NK-92 (cell line): ENCODE data around the gene ZNF181.
"Not testable (repeated sequence)": the region's sequence is repeated elsewhere in the genome, so short reads cannot be mapped to it uniquely, and the experiment has no call there.

Source experiments
- DNase-seq: peaks from one replicate; lab custom pipeline; 2025; ENCODE audit not compliant: unreplicated experiment; lab: John Stamatoyannopoulos, UW

Gene ZNF181

GRCh38 chr19:34733746-34734536 is at the start of gene ZNF181:
Gene ZNF181 (plus strand): TSS chr19:34734243. CDS start chr19:34735038, 795 bp downstream.
- no peak for DNase-seq

- DNase-seq, result not testable (repeated sequence)
These were observed 48.8 kb upstream of the ZNF181 start for GRCh38 chr19:34685266-34685665.

GRCh38 chr19:34686455-34686854 is 47.6 kb upstream of the ZNF181 start:
- no peak for DNase-seq

- DNase-seq, result no peak
These were observed 46.7 kb upstream of the ZNF181 start for GRCh38 chr19:34687348-34687747.

- no peak for DNase-seq
These were observed 45.5 kb upstream of the ZNF181 start for GRCh38 chr19:34688592-34688991.

- no peak for DNase-seq
These were observed 43.7 kb upstream of the ZNF181 start for GRCh38 chr19:34690372-34690771.

- no peak for DNase-seq
These were observed 41.5 kb upstream of the ZNF181 start for GRCh38 chr19:34692549-34692948.

- DNase-seq, result no peak
These were observed 26.4 kb upstream of the ZNF181 start for GRCh38 chr19:34707661-34708060.

GRCh38 chr19:34711890-34712289 is 22.2 kb upstream of the ZNF181 start:
- DNase-seq, result no peak

- DNase-seq, result no peak
These were observed 21.4 kb upstream of the ZNF181 start for GRCh38 chr19:34712395-34713261.

- DNase-seq, result no peak
These were observed 20.8 kb upstream of the ZNF181 start for GRCh38 chr19:34713262-34713637.

- DNase-seq, result no peak
These were observed 18.7 kb upstream of the ZNF181 start for GRCh38 chr19:34715357-34715756.

- DNase-seq, result no peak
These were observed 11.7 kb upstream of the ZNF181 start for GRCh38 chr19:34722353-34722752.

- DNase-seq, result no peak
These were observed 8.6 kb upstream of the ZNF181 start for GRCh38 chr19:34725400-34725799.

- DNase-seq, result no peak
These were observed 2.8 kb upstream of the ZNF181 start for GRCh38 chr19:34731019-34731829.

GRCh38 chr19:34731964-34732363 is 2.1 kb upstream of the ZNF181 start:
- DNase-seq, result no peak

- DNase-seq, result no peak
These were observed 1.3 kb upstream of the ZNF181 start for GRCh38 chr19:34732612-34733211.

GRCh38 chr19:34733266-34733745 is 737 bp upstream of the ZNF181 start:
- no peak for DNase-seq

GRCh38 chr19:34734537-34735103 is 577 bp downstream of the ZNF181 start:
- no peak for DNase-seq

- no peak for DNase-seq
These were observed 11.1 kb downstream of the ZNF181 start for GRCh38 chr19:34744896-34745690.
